ENCODE data around the gene RRP8. TPM values are rescaled to one million over a fixed set of nuclear protein-coding genes. Genes with fewer than 3 reads are reported as not detected.

Gene RRP8
- total RNA-seq, 1 donor from 2014 or later, result 23.9 TPM

DNA sequence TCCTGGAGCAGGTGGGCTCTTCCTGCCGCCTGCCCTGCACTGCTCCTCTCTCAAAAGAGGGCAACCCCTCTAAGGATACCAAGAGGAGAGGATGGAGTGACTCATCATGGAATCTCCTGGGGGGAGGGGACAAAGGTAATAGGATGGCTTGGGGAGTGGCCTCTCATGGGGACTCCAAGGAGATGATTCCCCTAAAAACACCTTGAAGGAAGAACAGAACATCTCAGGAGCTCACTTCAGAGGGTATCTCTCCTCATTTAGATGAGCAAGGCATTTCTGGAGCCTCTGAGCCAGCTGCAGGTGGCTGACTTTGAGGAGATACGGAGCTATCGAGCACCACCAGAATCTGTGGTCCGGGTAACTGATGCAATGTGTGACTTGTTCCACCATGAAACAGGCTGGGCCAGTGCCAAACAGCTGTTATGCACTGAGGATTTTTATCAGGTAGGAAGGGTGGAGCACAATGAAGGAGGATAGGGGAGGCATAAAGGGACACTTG, 40.2 kb downstream of the RRP8 start:
- H3K9me3 Mint-ChIP-seq (ENCODE audit: unreplicated experiment), result peaks cover 2% of the 10 kb centered on the region
- H3K9me3 ChIP-seq (ENCODE audit: insufficient read depth, low read depth, low read length), result no peaks in the 10 kb centered on the region

GRCh38 chr11:6561288-6561687, 42.1 kb downstream of the RRP8 start:
- H3K36me3 ChIP-seq (ENCODE audit: insufficient read depth, low read length), result peaks cover 2% of the 10 kb centered on the region
- no peak for TF ChIP-seq CTCF (IDR thresholded peaks at IDR 0.05; ENCODE audit: insufficient read depth, low read depth, low read length)
- no peak for TF ChIP-seq EZH2 (IDR thresholded peaks at IDR 0.05; ENCODE audit: insufficient read depth, low read length)
- H3K9me3 ChIP-seq (ENCODE audit: insufficient read depth, low read depth, low read length), result no peaks in the 10 kb centered on the region
- no peaks in the 10 kb centered on the region for H4K20me1 ChIP-seq (ENCODE audit: insufficient read depth, low read length)
- Mint-ChIP-seq H3K27me3 (ENCODE audit: low read depth, unreplicated experiment) (no peaks in the 10 kb centered on the region), H3K4me1 (ENCODE audit: low read depth, unreplicated experiment) (peaks cover 2% of the 10 kb centered on the region), H3K36me3 (ENCODE audit: low read depth, unreplicated experiment) (peaks cover 26% of the 10 kb centered on the region), H3K9me3 (ENCODE audit: unreplicated experiment) (peaks cover 2% of the 10 kb centered on the region), H3K27ac (ENCODE audit: unreplicated experiment) (no peak overlapping the region), H3K4me3 (ENCODE audit: unreplicated experiment) (no peak overlapping the region)
- no peak overlapping the region for H3K4me2 ChIP-seq (ENCODE audit: low read length)
- peaks cover 3% of the 10 kb centered on the region for H3K4me1 ChIP-seq (ENCODE audit: insufficient read depth, low read length)
- no peaks in the 10 kb centered on the region for H3K27me3 ChIP-seq (ENCODE audit: insufficient read depth, low read length)
- H2AFZ ChIP-seq (ENCODE audit: low read depth, low read length), result no peak overlapping the region
- H3K27ac ChIP-seq (ENCODE audit: low read depth, low read length), result no peak overlapping the region
- FAIRE-seq (no peak), DNase-seq (ENCODE audit: low read depth) (no peak)
- H3K4me3 ChIP-seq (ENCODE audit: insufficient read depth, low read depth, low read length), result no peak overlapping the region
- no peaks in the 10 kb centered on the region for H3K79me2 ChIP-seq (ENCODE audit: insufficient read depth, low read length)
- no peak overlapping the region for H3K9ac ChIP-seq (ENCODE audit: low read length)

More for the DNA sequence above, 40.2 kb downstream of the RRP8 start:
- no peak for TF ChIP-seq CTCF (IDR thresholded peaks at IDR 0.05; ENCODE audit: insufficient read depth, low read depth, low read length)
- no peak for TF ChIP-seq EZH2 (IDR thresholded peaks at IDR 0.05; ENCODE audit: insufficient read depth, low read length)
- DNase-seq (ENCODE audit: low read depth), result no peak
- no peak overlapping the region for H3K4me3 Mint-ChIP-seq (ENCODE audit: unreplicated experiment)
- H3K79me2 ChIP-seq (ENCODE audit: insufficient read depth, low read length), result no peaks in the 10 kb centered on the region
- peaks cover 5% of the 10 kb centered on the region for H3K4me1 ChIP-seq (ENCODE audit: insufficient read depth, low read length)
- H3K27ac Mint-ChIP-seq (ENCODE audit: unreplicated experiment), result no peak overlapping the region
- no peaks in the 10 kb centered on the region for H3K27me3 ChIP-seq (ENCODE audit: insufficient read depth, low read length)
- H3K27me3 Mint-ChIP-seq (ENCODE audit: low read depth, unreplicated experiment), result peaks cover 3% of the 10 kb centered on the region
- H2AFZ ChIP-seq (ENCODE audit: low read depth, low read length), result no peak overlapping the region
- peaks cover 2% of the 10 kb centered on the region for H3K36me3 ChIP-seq (ENCODE audit: insufficient read depth, low read length)
- no peak overlapping the region for H3K9ac ChIP-seq (ENCODE audit: low read length)
- peaks cover 27% of the 10 kb centered on the region for H3K36me3 Mint-ChIP-seq (ENCODE audit: low read depth, unreplicated experiment)
- peaks cover 8% of the 10 kb centered on the region for H4K20me1 ChIP-seq (ENCODE audit: insufficient read depth, low read length)
- peaks cover 2% of the 10 kb centered on the region for H3K4me1 Mint-ChIP-seq (ENCODE audit: low read depth, unreplicated experiment)
- H3K4me3 ChIP-seq (ENCODE audit: insufficient read depth, low read depth, low read length), result no peak overlapping the region
- no peak for FAIRE-seq
- H3K4me2 ChIP-seq (ENCODE audit: low read length), result no peak overlapping the region
- H3K27ac ChIP-seq (ENCODE audit: low read depth, low read length), result no peak overlapping the region

GRCh38 chr11:6559369-6559768, 44.0 kb downstream of the RRP8 start:
- Histone ChIP-seq H3K27ac (ENCODE audit: low read depth, low read length) (no peak overlapping the region), H3K79me2 (ENCODE audit: insufficient read depth, low read length) (no peaks in the 10 kb centered on the region), H3K4me3 (ENCODE audit: insufficient read depth, low read depth, low read length) (no peak overlapping the region), H3K27me3 (ENCODE audit: insufficient read depth, low read length) (no peaks in the 10 kb centered on the region), H3K9ac (ENCODE audit: low read length) (no peak overlapping the region), H2AFZ (ENCODE audit: low read depth, low read length) (no peak overlapping the region), H3K4me1 (ENCODE audit: insufficient read depth, low read length) (peaks cover 3% of the 10 kb centered on the region), H4K20me1 (ENCODE audit: insufficient read depth, low read length) (no peaks in the 10 kb centered on the region), H3K4me2 (ENCODE audit: low read length) (no peak overlapping the region), H3K36me3 (ENCODE audit: insufficient read depth, low read length) (no peaks in the 10 kb centered on the region), H3K9me3 (ENCODE audit: insufficient read depth, low read depth, low read length) (no peaks in the 10 kb centered on the region)
- FAIRE-seq, result no peak
- no peaks in the 10 kb centered on the region for H3K27me3 Mint-ChIP-seq (ENCODE audit: low read depth, unreplicated experiment)
- H3K36me3 Mint-ChIP-seq (ENCODE audit: low read depth, unreplicated experiment), result peaks cover 26% of the 10 kb centered on the region
- no peak for DNase-seq (ENCODE audit: low read depth)
- H3K4me3 Mint-ChIP-seq (ENCODE audit: unreplicated experiment), result no peak overlapping the region
- peaks cover 2% of the 10 kb centered on the region for H3K9me3 Mint-ChIP-seq (ENCODE audit: unreplicated experiment)
- H3K4me1 Mint-ChIP-seq (ENCODE audit: low read depth, unreplicated experiment), result peaks cover 2% of the 10 kb centered on the region
- no peak for TF ChIP-seq CTCF (IDR thresholded peaks at IDR 0.05; ENCODE audit: insufficient read depth, low read depth, low read length)
- no peak for TF ChIP-seq EZH2 (IDR thresholded peaks at IDR 0.05; ENCODE audit: insufficient read depth, low read length)
- no peak overlapping the region for H3K27ac Mint-ChIP-seq (ENCODE audit: unreplicated experiment)
